Measurements from ENCODE around the gene TNRC18.

- TF ChIP-seq CTCF (IDR thresholded peaks at IDR 0.05) (no peak), EZH2 (IDR thresholded peaks at IDR 0.05; ENCODE audit: borderline replicate concordance, insufficient read depth, low read depth, low read length, poor library complexity, severe bottlenecking) (no peak)
These were observed 90.3 kb downstream of the TNRC18 start for GRCh38 chr7:5333121-5334045.

All from B cell (primary cell).